KMS-11 (cell line): ENCODE data around the gene C2orf76.

Source experiments
- H2AFZ ChIP-seq: fragments of 200-600 bp; sonication (generic); 2 replicates; pipeline ENCODE4 v1.6.1; 2016; ENCODE audit warnings: antibody characterized with exemption, mixed run types, low read depth
- H3K27ac ChIP-seq: fragments of 200-600 bp; sonication (generic); 2 replicates; pipeline ENCODE4 v1.6.1; 2016; ENCODE audit warnings: mild to moderate bottlenecking, mixed run types
- H3K27me3 ChIP-seq: fragments of 200-600 bp; sonication (generic); 2 replicates; pipeline ENCODE4 v1.6.1; 2017; ENCODE audit warnings: mild to moderate bottlenecking, low read depth, mixed run types, moderate library complexity; ENCODE audit not compliant: insufficient read depth
- H3K36me3 ChIP-seq: fragments of 200-600 bp; sonication (generic); 2 replicates; pipeline ENCODE4 v1.6.1; 2017; ENCODE audit warnings: mild to moderate bottlenecking, mixed run types; ENCODE audit not compliant: insufficient read depth
- H3K4me1 ChIP-seq: fragments of 200-600 bp; sonication (generic); 2 replicates; pipeline ENCODE4 v1.6.1; 2016; ENCODE audit warnings: mild to moderate bottlenecking, low read depth, mixed run types; ENCODE audit not compliant: poor library complexity, severe bottlenecking
- H3K4me2 ChIP-seq: fragments of 200-600 bp; sonication (generic); 2 replicates; pipeline ENCODE4 v1.7.0; 2016; ENCODE audit warnings: mild to moderate bottlenecking, mixed run types
- H3K4me3 ChIP-seq: fragments of 200-600 bp; sonication (generic); IDR thresholded peaks from 2 replicates; pipeline ENCODE4 v1.6.1; 2017; ENCODE audit warnings: low read depth, low read length, mixed read lengths; ENCODE audit not compliant: insufficient read depth
- H3K79me2 ChIP-seq: fragments of 200-600 bp; sonication (generic); 2 replicates; pipeline ENCODE4 v1.6.1; 2016; ENCODE audit warnings: low read depth, mixed run types; ENCODE audit not compliant: insufficient read depth
- H3K9ac ChIP-seq: fragments of 200-600 bp; sonication (generic); 2 replicates; pipeline ENCODE4 v1.6.1; 2016; ENCODE audit warnings: mild to moderate bottlenecking, mixed run types
- H4K20me1 ChIP-seq: fragments of 200-600 bp; sonication (generic); 2 replicates; pipeline ENCODE4 v1.6.1; 2016; ENCODE audit warnings: mild to moderate bottlenecking, mixed run types; ENCODE audit not compliant: insufficient read depth
- TF ChIP-seq, protein P1 (sequence below): fragments of 200-600 bp; sonication (generic); conservative IDR thresholded peaks from 2 replicates; pipeline ENCODE4 v1.6.1; 2017; ENCODE audit warnings: low read depth, mild to moderate bottlenecking, antibody characterized with exemption, low read length, moderate library complexity, mixed read lengths

Gene C2orf76

DNA sequence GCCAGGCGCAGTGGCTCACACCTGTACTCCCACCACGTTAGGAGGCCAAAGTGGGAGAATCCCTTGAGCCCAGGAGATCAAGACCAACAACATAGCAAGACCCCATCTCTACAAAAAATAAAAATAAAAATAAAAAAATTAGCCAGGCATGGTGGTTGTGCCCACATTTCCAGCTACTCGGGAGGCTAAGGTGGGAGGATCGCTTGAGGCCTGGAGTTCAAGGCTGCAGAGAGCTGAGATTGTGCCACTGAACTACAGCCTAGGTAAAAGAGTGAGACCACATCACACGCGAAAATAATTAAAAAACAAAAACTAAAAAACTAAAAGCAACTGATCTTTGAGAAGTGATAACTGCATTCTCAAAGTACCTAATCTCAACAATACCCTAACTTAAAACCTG, 1.8 kb downstream of the C2orf76 start:
- Histone ChIP-seq H2AFZ (no peak overlapping the region), H3K79me2 (peaks cover 24% of the 10 kb centered on the region; the same call in 1 of the 2 replicates), H3K4me2 (0 out of 2 replicates have a peak overlapping the region, but pooled peaks have one; percentile 75), H3K9ac (no peak overlapping the region), H3K27me3 (no peaks in the 10 kb centered on the region), H3K4me3 (no peak overlapping the region), H4K20me1 (no peaks in the 10 kb centered on the region), H3K27ac (no peak overlapping the region), H3K4me1 (peaks cover 15% of the 10 kb centered on the region), H3K36me3 (0 out of 2 replicates have a peak, but pooled peaks cover under 1% of the 10 kb centered on the region)
- TF ChIP-seq, protein P1, sequence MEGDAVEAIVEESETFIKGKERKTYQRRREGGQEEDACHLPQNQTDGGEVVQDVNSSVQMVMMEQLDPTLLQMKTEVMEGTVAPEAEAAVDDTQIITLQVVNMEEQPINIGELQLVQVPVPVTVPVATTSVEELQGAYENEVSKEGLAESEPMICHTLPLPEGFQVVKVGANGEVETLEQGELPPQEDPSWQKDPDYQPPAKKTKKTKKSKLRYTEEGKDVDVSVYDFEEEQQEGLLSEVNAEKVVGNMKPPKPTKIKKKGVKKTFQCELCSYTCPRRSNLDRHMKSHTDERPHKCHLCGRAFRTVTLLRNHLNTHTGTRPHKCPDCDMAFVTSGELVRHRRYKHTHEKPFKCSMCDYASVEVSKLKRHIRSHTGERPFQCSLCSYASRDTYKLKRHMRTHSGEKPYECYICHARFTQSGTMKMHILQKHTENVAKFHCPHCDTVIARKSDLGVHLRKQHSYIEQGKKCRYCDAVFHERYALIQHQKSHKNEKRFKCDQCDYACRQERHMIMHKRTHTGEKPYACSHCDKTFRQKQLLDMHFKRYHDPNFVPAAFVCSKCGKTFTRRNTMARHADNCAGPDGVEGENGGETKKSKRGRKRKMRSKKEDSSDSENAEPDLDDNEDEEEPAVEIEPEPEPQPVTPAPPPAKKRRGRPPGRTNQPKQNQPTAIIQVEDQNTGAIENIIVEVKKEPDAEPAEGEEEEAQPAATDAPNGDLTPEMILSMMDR, result no peak

DNA sequence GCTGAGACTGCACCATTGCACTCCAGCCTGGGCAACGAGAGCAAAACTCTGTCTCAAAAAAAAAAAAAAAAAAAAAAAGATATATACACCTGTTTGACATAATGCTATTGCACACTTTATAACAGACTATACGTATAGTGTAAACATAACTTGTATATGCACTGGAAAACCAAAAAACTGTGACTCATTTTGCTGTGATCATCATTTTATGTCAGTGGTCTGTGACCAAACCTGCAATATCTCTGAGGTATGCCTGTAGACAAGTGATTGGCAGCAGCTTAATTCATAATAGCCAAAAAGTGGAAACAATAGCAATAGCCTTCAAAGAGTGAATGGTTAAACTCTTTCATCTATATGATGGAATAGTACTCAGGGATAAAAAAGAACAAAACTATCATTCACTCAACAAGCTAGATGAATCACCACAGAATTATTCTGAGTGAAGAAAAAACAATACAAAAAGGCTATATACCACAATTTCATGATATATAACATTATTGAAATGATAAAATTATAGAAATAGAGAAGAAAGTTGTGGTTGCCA, 6.1 kb downstream of the C2orf76 start:
- Histone ChIP-seq H3K79me2 (peaks cover 4% of the 10 kb centered on the region; the same call in 1 of the 2 replicates), H3K27me3 (no peaks in the 10 kb centered on the region)
- TF ChIP-seq, protein P1, result no peak

DNA sequence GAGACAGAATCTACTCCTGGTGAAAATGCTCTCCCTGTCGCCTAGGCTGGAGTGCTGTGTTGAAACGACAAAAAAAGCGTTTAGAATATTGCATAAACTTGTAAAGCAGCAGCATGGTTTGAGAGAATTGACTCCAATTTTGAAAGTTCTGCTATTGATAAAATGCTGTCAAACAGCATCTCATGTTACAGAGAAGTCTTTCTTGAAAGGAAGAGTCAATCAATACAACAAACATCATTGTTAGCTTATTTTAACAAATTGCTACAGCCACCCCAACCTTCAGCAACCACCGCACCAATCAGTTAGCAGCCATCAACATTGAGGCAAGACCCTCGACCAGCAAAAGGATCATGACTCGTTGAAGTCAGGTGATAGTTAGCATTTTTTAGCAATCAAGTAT, 6.9 kb downstream of the C2orf76 start:
- TF ChIP-seq, protein P1, result no peak
- H3K4me3 ChIP-seq, result no peak overlapping the region
- no peak overlapping the region for H3K27ac ChIP-seq
- no peak overlapping the region for H2AFZ ChIP-seq
- no peaks in the 10 kb centered on the region for H3K27me3 ChIP-seq
- no peak overlapping the region for H3K4me2 ChIP-seq
- H3K36me3 ChIP-seq, result no peaks in the 10 kb centered on the region
- no peak overlapping the region for H3K9ac ChIP-seq
- H3K4me1 ChIP-seq, result peaks cover 4% of the 10 kb centered on the region
- no peaks in the 10 kb centered on the region for H4K20me1 ChIP-seq
- H3K79me2 ChIP-seq, result no peaks in the 10 kb centered on the region

More for the DNA sequence above, 6.1 kb downstream of the C2orf76 start:
- Histone ChIP-seq H3K9ac (no peak overlapping the region), H2AFZ (no peak overlapping the region), H4K20me1 (no peaks in the 10 kb centered on the region), H3K4me1 (peaks cover 12% of the 10 kb centered on the region), H3K4me2 (no peak overlapping the region), H3K27ac (no peak overlapping the region), H3K36me3 (no peaks in the 10 kb centered on the region), H3K4me3 (no peak overlapping the region)

DNA sequence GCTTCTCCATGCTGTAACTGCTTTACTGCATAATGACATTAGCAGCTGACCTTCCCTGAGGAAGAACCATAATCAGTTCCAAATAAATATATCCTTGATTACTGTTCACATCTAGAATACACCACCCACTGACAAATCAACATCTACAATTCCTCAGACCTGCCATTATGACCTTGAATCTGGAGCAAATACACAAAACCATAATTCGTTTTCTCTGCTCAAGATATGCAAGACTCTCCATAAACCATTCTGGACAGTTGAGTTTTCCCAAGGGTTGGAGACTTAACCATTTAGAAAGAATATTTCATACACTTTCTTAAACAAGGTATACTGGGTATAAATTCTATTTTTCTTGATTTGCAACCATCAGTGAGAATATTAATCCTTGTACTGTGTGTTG, 11.8 kb downstream of the C2orf76 start:
- Histone ChIP-seq H3K27me3 (no peaks in the 10 kb centered on the region), H3K4me3 (no peak overlapping the region), H3K27ac (no peak overlapping the region), H3K36me3 (no peaks in the 10 kb centered on the region), H3K4me2 (no peak overlapping the region), H3K9ac (no peak overlapping the region), H3K79me2 (no peaks in the 10 kb centered on the region), H2AFZ (no peak overlapping the region), H4K20me1 (no peaks in the 10 kb centered on the region), H3K4me1 (peaks cover 37% of the 10 kb centered on the region)
- TF ChIP-seq, protein P1, result no peak
